Measurements from ENCODE around the gene NRXN3.

NRXN3 gene

DNA sequence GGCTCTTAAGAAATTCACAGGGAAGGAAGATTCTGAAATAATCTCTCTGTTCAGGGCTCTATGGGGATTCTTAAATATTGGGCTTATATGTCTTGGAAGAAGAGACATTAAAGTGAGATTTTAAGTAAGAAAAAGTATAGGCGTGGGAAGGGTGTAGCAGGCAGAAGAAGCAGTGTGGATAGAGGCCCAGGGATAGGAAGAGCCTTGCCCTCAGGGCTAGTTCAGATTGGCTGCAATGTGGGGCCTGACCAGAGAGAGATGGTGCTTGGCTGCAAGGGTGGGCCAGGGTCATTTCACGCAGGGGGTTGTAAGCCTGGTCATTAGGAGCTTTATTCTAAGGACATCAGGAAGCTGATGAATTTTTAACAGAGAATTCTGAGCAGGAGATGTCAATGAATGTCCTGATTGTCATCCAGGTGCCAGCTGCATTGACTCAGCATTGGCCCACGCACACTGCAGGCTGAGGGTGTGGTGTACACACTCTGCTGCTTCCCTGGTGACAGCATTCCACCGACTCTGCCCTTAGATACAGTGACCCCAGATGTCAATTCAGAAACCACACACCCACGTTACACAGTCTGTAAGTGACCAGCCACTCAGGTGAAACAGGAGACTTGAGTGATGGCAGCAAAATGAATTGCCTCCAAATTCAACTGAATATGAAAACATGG, 582.5 kb downstream of the NRXN3 start:
- no peak for DNase-seq

GRCh38 chr14:78754059-78754458, 583.9 kb downstream of the NRXN3 start:
- no peak for DNase-seq

DNA sequence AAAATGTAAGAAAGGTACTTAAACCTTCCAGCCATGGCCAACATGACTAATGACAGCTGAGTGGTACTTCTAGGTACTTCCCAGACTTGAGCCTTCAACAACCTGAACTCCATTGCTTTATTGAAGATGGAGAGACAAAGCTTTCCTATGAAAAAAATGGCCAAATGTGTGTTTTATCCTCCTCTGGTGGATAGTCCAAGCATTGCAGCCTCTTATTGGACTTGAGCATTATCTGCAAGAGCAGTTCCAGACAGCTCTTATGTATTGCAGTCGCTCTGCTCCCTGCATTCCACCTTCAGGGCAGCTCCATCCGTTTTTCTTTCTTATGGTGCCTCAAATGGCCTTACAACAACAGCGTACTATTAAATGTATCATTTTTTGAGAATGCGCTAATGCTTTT, 588.2 kb downstream of the NRXN3 start:
- DNase-seq, result no peak

GRCh38 chr14:78762331-78762730, 592.2 kb downstream of the NRXN3 start:
- no peak for DNase-seq

DNA sequence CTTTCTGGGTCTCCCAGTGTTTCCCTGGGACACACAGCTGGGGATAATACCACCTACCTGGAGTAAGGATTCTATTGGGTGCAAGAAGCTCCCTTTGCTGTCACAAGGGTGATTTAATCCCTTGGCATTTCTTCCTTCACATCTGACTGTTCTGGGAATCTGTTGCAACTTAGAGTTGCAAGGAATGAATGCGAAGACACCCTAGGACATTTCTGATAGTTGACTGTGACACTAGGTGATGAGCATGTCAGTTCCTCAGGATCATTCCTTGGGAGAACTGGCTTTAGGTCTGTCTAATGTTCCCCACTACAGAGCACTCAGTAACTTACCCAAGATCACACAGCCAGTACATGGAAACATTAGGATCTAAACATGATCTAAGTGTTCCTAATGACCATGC, 593.6 kb downstream of the NRXN3 start:
- DNase-seq, result no peak

- no peak for DNase-seq
These were observed 594.1 kb downstream of the NRXN3 start for GRCh38 chr14:78764240-78764639.

DNA sequence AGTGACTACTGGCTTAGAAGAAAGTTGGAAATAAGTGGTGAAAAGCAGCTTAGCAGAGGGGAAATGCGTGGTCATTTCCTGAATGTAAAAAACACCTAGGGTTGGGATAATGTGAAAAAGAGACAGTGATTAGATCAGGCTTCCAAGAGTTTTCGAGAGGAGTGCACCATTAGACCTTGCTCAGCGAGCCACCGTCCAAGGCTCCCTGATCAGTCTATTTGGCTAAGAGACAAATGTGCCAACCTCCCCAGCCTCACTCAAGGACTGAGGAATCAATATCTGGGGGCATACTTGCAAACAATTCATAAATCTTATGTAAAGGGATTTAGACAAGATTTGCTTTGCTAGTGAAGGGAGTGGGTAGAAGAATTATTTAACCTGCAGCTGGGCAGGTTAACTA, 594.5 kb downstream of the NRXN3 start:
- DNase-seq, result no peak

DNA sequence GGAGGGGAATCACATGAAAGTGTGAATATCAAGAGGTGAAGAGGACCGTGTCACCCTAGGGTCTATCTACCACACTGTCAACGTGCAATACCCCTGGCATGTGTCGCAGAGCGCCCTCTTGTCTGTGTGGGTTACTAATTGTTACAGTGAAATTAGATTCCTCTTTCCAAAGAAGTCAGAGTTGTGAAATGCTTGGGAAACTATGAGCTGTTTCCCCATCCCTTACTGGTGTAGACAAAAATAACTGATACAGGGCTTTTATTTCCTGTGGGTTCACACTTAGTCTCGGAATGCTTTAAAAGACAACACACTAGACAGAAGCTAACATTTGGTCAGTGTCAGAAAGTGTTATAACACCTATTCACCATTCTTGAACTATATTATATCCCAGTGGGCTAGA, 597.3 kb downstream of the NRXN3 start:
- DNase-seq, result no peak

GRCh38 chr14:78782551-78782950, 612.4 kb downstream of the NRXN3 start:
- no peak for DNase-seq

DNA sequence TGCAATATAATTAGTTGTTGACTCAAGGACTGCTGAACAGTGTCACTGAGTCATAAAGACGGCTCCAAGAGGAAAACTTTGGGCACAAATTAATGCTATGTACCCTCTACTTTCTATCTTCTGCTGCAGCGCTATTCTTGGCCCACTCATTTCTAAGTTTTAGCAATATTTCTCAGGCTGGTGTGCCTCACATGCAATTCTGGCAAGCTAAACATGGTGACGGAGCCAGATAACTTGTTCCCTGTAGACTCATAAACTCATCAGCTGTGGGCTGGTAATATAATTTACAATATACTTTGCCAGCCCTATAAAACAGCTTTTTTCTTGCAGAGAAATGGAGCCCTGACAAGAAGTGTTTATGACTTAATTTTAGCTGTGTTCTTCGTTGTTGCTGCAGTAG, 615.1 kb downstream of the NRXN3 start:
- DNase-seq, result no peak

DNA sequence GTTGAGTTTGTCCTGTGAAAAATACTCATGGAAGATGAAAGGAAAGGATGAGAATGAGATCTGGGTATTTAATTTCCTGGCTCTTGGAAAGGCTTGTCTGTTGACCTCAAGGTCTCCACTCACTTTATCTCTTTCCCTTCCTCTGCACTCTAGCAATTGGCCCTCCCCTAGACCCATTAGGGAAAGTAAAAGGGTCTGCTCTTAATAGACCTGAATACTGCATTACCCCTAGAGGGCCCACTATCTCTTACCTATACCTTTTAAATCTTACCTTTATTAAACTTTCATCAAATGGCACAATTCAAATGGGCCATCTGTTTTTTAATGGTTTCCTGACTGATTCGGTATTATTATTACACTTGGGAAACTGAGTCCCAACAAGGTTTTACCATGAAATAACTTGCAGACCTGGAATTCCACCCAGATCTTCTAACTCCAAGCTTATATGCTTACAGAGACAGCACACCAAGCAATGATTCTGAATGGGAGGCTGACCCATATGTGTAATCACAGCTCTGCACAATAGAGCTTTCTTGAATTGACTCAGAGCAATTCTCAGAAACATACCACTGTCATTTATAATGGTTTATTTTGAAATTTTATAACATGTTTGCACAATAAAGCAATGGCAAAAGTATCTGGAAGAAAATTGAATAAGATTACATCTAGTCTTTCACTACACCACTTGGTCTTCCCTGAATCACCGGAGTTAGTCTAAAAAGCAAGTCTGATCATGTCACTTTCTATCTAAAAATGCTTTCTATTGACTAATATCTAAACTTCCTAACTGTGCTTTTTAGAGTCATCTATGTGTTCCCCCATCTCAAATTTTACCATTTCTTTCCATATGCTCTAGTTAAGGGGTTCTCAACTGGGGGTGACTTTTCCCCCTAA, 618.5 kb downstream of the NRXN3 start:
- DNase-seq, result no peak

DNA sequence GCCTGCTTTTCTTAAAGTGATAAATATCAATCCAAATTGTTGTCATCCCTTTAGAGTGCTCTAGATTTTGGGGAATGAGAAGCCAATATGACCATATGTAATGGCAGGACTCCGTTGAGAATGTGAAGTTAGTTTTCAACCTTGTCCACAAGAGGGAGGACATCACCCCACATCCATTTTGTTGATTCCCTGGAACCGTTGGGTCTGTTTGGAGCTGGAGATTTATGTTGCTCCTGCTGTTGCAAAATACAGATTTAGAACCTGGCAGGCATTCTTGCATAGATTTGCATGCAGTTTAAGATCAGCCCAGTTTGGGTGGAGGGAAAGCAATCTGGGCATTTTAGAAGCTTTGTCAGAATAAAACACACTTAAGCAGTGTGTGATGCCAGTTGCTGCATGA, 620.1 kb downstream of the NRXN3 start:
- DNase-seq, result no peak

DNA sequence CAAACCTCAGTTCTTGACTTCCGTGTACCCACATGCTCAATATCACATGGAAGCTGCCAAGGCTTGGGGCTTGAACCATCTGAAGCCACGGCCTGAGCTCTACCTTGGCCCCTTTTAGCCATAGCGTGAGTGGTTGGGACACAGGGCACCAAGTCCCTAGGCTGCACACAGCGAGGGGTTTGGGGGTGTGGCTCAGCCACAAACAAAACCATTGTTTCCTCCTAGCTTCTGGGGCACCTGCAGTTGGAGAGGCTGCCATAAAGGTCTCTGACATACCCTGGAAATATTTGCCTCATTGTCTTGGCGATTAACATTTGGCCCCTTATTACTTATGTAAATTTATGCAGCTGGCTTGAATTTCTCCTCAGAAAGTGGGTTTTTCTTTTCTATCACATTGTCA, 628.6 kb downstream of the NRXN3 start:
- no peak for DNase-seq

DNA sequence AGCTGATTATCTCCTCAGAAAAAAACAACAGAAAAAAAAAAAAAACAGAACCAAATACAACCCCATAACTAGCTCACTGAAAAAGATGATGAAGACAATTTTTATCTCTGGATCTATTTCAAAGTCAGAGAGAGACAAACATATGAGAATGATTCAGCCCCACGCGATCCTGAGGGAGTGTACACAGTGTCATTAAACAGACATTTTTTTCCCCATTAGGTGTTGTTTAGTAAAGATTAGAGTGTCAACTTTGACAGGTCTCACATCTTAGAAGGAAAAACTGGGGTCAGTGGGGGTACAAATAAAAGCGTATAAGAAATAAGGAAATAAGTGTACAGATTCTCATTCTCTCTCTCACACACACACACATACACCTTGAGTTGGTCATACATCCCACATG, 635.4 kb downstream of the NRXN3 start:
- DNase-seq, result no peak

GRCh38 chr14:78823035-78823434, 652.9 kb downstream of the NRXN3 start:
- DNase-seq, result no peak

- DNase-seq, result no peak
These were observed 653.3 kb downstream of the NRXN3 start for GRCh38 chr14:78823516-78823915.

- no peak for DNase-seq
These were observed 659.1 kb downstream of the NRXN3 start for GRCh38 chr14:78829274-78829673.

DNA sequence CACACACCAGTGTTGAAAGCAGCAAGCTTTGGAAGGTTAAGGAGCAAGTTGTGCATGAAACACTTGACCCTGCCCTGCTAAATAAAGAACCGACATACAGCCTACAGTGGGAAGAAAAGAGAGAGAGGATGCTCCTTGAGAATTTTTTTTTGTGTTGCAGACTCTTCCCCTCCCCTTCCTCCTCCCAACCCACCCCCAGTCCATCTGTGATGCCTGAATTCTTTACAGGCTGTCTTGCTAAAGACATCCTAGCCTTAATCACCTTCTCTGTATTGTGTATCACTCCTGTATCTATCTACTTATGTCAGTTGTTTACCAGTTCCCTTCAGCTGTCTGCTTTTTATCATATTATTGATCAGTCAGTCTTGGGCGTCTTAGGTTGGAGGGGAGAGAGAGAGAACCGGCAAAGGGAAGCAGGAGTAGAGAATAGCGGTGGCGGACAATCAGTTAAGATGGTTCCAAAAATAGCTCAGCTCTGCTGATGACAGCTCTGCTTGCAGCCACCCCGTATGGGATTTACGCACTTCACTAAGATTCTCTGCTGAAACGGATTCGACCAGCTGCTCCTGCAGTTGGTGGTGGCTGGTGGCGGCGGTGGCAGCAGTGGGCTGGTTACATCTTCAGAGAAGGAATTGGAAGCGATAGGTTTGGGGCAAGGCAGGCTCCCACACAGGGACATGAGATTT, 664.7 kb downstream of the NRXN3 start:
- DNase-seq, result no peak

GRCh38 chr14:78835909-78836308, 665.7 kb downstream of the NRXN3 start:
- no peak for DNase-seq

- no peak for DNase-seq
These were observed 666.6 kb downstream of the NRXN3 start for GRCh38 chr14:78836777-78837176.

GRCh38 chr14:78838959-78839358, 668.8 kb downstream of the NRXN3 start:
- DNase-seq, result no peak

DNA sequence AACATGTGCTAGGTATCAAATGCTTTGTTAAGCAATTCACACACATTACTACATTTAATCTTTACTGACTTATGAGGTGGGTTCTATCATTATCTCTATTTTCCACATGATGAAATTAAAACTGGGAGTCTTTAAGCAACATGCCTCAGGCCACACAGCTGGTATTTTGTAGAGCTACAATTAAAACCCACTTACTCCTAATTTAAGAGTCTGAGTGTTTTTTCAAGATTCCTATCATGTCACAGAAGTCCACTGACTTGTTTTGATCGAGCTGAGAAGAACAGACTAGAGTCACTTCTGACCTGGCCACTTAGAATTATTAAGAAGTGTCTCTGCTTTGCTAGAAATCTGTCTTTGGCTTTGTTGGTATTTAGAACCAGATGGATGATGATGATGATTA, 670.7 kb downstream of the NRXN3 start:
- DNase-seq, result no peak

- DNase-seq, result no peak
These were observed 677.6 kb downstream of the NRXN3 start for GRCh38 chr14:78847801-78848200.
